ENCODE data around the gene ALG1. TPM values are rescaled to one million over a fixed set of nuclear protein-coding genes. Genes with fewer than 3 reads are reported as not detected.

Gene ALG1
- total RNA-seq, 1 donor from 2014 or later = 23.1 TPM

DNA sequence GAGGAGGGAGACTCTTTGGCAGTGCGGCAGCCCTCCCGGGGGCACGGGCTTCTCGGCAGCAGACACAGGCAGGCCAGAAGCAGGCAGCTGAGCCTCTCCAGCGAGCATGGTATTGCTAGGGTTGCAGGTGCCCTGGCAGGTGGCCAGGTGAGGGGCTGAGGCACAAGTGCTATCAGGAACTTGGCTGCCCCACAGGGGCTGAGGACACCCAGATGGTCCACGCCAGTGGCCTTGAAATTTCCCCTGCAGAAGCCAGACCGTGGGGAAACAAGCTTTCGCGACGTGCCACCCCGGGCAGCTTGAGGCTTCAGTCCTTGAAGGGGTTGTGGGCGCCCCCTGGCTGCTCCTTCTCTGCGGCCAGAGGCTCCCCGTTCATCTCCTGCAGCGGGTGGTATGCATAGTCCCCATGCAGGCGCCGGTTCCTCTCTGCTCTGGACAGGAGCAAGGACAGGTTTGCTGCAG, 46.4 kb upstream of the ALG1 start:
- no peak overlapping the region for H3K27ac Mint-ChIP-seq (ENCODE audit: unreplicated experiment)
- H3K27ac ChIP-seq (ENCODE audit: low read depth, low read length) = no peak overlapping the region
- H2AFZ ChIP-seq (ENCODE audit: low read depth, low read length) = no peak overlapping the region
- H4K20me1 ChIP-seq (ENCODE audit: insufficient read depth, low read length) = peaks cover 4% of the 10 kb centered on the region
- peaks cover 2% of the 10 kb centered on the region for H3K27me3 ChIP-seq (ENCODE audit: insufficient read depth, low read length)
- DNase-seq (ENCODE audit: low read depth) = no peak
- H3K9me3 Mint-ChIP-seq (ENCODE audit: unreplicated experiment) = no peaks in the 10 kb centered on the region
- peaks cover 16% of the 10 kb centered on the region for H3K36me3 Mint-ChIP-seq (ENCODE audit: low read depth, unreplicated experiment)
- H3K4me3 ChIP-seq (ENCODE audit: insufficient read depth, low read depth, low read length) = no peak overlapping the region
- no peak overlapping the region for H3K4me3 Mint-ChIP-seq (ENCODE audit: unreplicated experiment)
- H3K9ac ChIP-seq (ENCODE audit: low read length) = no peak overlapping the region
- TF ChIP-seq EZH2 (IDR thresholded peaks at IDR 0.05; ENCODE audit: insufficient read depth, low read length) = no peak
- TF ChIP-seq, protein P1, sequence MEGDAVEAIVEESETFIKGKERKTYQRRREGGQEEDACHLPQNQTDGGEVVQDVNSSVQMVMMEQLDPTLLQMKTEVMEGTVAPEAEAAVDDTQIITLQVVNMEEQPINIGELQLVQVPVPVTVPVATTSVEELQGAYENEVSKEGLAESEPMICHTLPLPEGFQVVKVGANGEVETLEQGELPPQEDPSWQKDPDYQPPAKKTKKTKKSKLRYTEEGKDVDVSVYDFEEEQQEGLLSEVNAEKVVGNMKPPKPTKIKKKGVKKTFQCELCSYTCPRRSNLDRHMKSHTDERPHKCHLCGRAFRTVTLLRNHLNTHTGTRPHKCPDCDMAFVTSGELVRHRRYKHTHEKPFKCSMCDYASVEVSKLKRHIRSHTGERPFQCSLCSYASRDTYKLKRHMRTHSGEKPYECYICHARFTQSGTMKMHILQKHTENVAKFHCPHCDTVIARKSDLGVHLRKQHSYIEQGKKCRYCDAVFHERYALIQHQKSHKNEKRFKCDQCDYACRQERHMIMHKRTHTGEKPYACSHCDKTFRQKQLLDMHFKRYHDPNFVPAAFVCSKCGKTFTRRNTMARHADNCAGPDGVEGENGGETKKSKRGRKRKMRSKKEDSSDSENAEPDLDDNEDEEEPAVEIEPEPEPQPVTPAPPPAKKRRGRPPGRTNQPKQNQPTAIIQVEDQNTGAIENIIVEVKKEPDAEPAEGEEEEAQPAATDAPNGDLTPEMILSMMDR (IDR thresholded peaks at IDR 0.05; ENCODE audit: insufficient read depth, low read depth, low read length) = peak; percentile 4
- H3K36me3 ChIP-seq (ENCODE audit: insufficient read depth, low read length) = no peaks in the 10 kb centered on the region
- H3K9me3 ChIP-seq (ENCODE audit: insufficient read depth, low read depth, low read length) = no peaks in the 10 kb centered on the region
- no peak overlapping the region for H3K4me2 ChIP-seq (ENCODE audit: low read length)
- H3K4me1 ChIP-seq (ENCODE audit: insufficient read depth, low read length) = no peaks in the 10 kb centered on the region
- no peaks in the 10 kb centered on the region for H3K27me3 Mint-ChIP-seq (ENCODE audit: low read depth, unreplicated experiment)
- no peaks in the 10 kb centered on the region for H3K79me2 ChIP-seq (ENCODE audit: insufficient read depth, low read length)
- H3K4me1 Mint-ChIP-seq (ENCODE audit: low read depth, unreplicated experiment) = no peaks in the 10 kb centered on the region
- FAIRE-seq = no peak

DNA sequence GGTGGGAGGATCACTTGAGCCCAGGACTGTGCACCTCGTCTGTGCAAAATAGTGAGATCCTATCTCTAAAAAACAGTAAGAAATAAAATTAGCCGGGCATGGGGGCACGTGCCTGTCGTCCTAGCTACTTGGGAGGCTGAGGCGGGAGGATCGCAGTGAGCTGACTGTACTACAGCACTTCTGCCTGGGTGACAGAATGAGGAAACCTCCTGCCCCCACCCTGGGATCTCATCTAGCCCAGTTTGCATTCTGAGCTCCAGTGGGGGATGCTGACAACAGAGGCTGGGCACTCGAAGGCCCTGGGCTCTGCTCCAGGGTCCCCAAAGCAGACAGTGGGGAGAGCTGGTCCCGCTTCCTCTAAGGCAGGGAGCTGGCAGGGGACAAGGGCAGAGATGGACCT, 45.0 kb upstream of the ALG1 start:
- Histone ChIP-seq H2AFZ (ENCODE audit: low read depth, low read length) (no peak overlapping the region), H3K9me3 (ENCODE audit: insufficient read depth, low read depth, low read length) (no peaks in the 10 kb centered on the region), H3K9ac (ENCODE audit: low read length) (no peak overlapping the region), H3K4me3 (ENCODE audit: insufficient read depth, low read depth, low read length) (no peak overlapping the region), H3K36me3 (ENCODE audit: insufficient read depth, low read length) (no peaks in the 10 kb centered on the region), H3K27me3 (ENCODE audit: insufficient read depth, low read length) (no peaks in the 10 kb centered on the region), H3K27ac (ENCODE audit: low read depth, low read length) (no peak overlapping the region), H3K79me2 (ENCODE audit: insufficient read depth, low read length) (no peaks in the 10 kb centered on the region), H4K20me1 (ENCODE audit: insufficient read depth, low read length) (peaks cover 4% of the 10 kb centered on the region), H3K4me2 (ENCODE audit: low read length) (no peak overlapping the region), H3K4me1 (ENCODE audit: insufficient read depth, low read length) (no peaks in the 10 kb centered on the region)
- Mint-ChIP-seq H3K4me3 (ENCODE audit: unreplicated experiment) (no peak overlapping the region), H3K9me3 (ENCODE audit: unreplicated experiment) (no peaks in the 10 kb centered on the region), H3K27me3 (ENCODE audit: low read depth, unreplicated experiment) (no peaks in the 10 kb centered on the region), H3K36me3 (ENCODE audit: low read depth, unreplicated experiment) (peaks cover 16% of the 10 kb centered on the region), H3K4me1 (ENCODE audit: low read depth, unreplicated experiment) (no peaks in the 10 kb centered on the region), H3K27ac (ENCODE audit: unreplicated experiment) (no peak overlapping the region)
- no peak for DNase-seq (ENCODE audit: low read depth)
- TF ChIP-seq, protein P1 (IDR thresholded peaks at IDR 0.05; ENCODE audit: insufficient read depth, low read depth, low read length) = no peak
- no peak for FAIRE-seq

DNA sequence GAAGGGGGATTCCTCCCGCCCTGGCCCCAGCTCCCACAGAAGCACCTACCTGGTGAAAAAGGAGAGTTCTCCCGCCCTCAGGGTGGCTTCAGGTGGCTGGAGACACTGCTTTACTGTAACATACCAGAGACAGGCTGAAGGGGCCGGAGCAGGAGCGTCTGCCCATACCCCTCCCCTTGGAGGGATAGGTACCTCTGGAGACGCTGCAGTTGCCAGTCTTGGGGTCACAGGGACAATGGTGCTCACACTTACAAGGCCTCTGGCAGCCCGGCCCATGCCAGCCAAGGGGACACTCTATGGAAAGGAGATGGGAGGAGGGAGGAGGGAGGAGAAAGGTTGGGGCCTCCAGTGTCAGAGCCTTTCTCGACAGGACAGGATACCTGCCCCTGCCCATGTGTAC, 44.6 kb upstream of the ALG1 start:
- Histone ChIP-seq H3K4me1 (ENCODE audit: insufficient read depth, low read length) (no peaks in the 10 kb centered on the region), H3K9ac (ENCODE audit: low read length) (no peak overlapping the region), H3K27ac (ENCODE audit: low read depth, low read length) (no peak overlapping the region), H2AFZ (ENCODE audit: low read depth, low read length) (no peak overlapping the region), H4K20me1 (ENCODE audit: insufficient read depth, low read length) (peaks cover 4% of the 10 kb centered on the region), H3K36me3 (ENCODE audit: insufficient read depth, low read length) (no peaks in the 10 kb centered on the region), H3K79me2 (ENCODE audit: insufficient read depth, low read length) (no peaks in the 10 kb centered on the region), H3K9me3 (ENCODE audit: insufficient read depth, low read depth, low read length) (no peaks in the 10 kb centered on the region), H3K4me3 (ENCODE audit: insufficient read depth, low read depth, low read length) (no peak overlapping the region), H3K4me2 (ENCODE audit: low read length) (no peak overlapping the region), H3K27me3 (ENCODE audit: insufficient read depth, low read length) (no peaks in the 10 kb centered on the region)
- FAIRE-seq (no peak), DNase-seq (ENCODE audit: low read depth) (no peak)
- H3K9me3 Mint-ChIP-seq (ENCODE audit: unreplicated experiment) = no peaks in the 10 kb centered on the region
- TF ChIP-seq EZH2 (IDR thresholded peaks at IDR 0.05; ENCODE audit: insufficient read depth, low read length) = no peak
- TF ChIP-seq, protein P1 (IDR thresholded peaks at IDR 0.05; ENCODE audit: insufficient read depth, low read depth, low read length) = no peak
- H3K4me3 Mint-ChIP-seq (ENCODE audit: unreplicated experiment) = no peak overlapping the region
- no peaks in the 10 kb centered on the region for H3K27me3 Mint-ChIP-seq (ENCODE audit: low read depth, unreplicated experiment)
- H3K4me1 Mint-ChIP-seq (ENCODE audit: low read depth, unreplicated experiment) = peaks cover 3% of the 10 kb centered on the region
- no peak overlapping the region for H3K27ac Mint-ChIP-seq (ENCODE audit: unreplicated experiment)
- H3K36me3 Mint-ChIP-seq (ENCODE audit: low read depth, unreplicated experiment) = peaks cover 16% of the 10 kb centered on the region

Data from astrocyte (in vitro differentiated cells and primary cell).